ENCODE measurements around the gene SUV39H1.
"Not testable (repeated sequence)": the region's sequence is repeated elsewhere in the genome, so short reads cannot be mapped to it uniquely, and the experiment has no call there.

Gene SUV39H1, protein sequence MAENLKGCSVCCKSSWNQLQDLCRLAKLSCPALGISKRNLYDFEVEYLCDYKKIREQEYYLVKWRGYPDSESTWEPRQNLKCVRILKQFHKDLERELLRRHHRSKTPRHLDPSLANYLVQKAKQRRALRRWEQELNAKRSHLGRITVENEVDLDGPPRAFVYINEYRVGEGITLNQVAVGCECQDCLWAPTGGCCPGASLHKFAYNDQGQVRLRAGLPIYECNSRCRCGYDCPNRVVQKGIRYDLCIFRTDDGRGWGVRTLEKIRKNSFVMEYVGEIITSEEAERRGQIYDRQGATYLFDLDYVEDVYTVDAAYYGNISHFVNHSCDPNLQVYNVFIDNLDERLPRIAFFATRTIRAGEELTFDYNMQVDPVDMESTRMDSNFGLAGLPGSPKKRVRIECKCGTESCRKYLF

DNA sequence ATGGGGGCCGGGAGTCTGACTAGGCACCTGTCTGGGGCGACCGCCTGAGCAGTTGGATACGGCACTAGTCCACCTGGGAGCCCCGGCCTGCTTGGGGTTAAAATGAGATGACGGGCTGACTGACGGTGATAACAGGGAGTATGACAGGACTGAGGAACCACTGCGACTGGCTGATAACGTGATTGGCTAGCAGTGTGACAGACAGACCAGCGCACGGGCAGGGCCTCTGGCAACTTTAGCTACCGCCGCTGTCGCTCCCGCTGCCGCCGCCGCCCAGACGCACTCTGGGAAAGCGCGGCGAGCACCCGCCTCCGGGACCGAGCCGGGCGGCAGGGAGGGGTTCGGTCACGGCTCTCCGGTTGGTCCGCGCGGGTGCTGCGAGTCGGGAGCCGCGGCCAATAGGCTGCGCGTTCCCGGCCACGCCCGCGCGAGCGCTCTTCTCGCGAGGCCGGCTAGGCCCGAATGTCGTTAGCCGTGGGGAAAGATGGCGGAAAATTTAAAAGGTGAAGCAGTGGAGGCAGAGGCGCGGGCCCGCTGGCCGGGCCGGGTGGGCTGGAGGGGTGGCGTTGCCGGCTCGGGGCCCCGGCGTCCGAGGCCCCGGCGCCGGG is at the start of gene SUV39H1:
TSS of gene SUV39H1 (plus strand) at position 434 of the 608 bp plus-strand sequence. CDS start at position 485, 51 bp downstream.
- H3K4me1 ChIP-seq (ENCODE audit: control insufficient read depth, low read length) = peaks cover 22% of the 10 kb centered on the region
- no peaks in the 10 kb centered on the region for H3K27me3 ChIP-seq (ENCODE audit: control insufficient read depth, low read length)
- H3K4me3 ChIP-seq (ENCODE audit: low read length) = peak within 1 kb of the TSS; percentile 84
- no peaks in the 10 kb centered on the region for H4K20me1 ChIP-seq (ENCODE audit: control insufficient read depth, insufficient read depth, low read depth, low read length)
- H3K9me2 ChIP-seq (replicated peaks; ENCODE audit: control insufficient read depth, low read length) = no peaks in the 10 kb centered on the region
- no peaks in the 10 kb centered on the region for H3F3A ChIP-seq (ENCODE audit: control insufficient read depth, insufficient read depth)
- peaks cover 45% of the 10 kb centered on the region for H3K79me2 ChIP-seq (ENCODE audit: control insufficient read depth, low read length)
- peak within 1 kb of the TSS; percentile 95 for H3K4me2 ChIP-seq (ENCODE audit: low read length)
- TF ChIP-seq CTCF (IDR thresholded peaks at IDR 0.05; ENCODE audit: low read depth, low read length, poor library complexity, severe bottlenecking) (no peak), EZH2phosphoT487 (IDR thresholded peaks at IDR 0.05; ENCODE audit: borderline replicate concordance, low read length) (no peak)
- peaks cover 33% of the 10 kb centered on the region for H3K36me3 ChIP-seq (ENCODE audit: control insufficient read depth, low read length)
- H3K9me3 ChIP-seq (ENCODE audit: control insufficient read depth, insufficient read depth, low read length) = no peaks in the 10 kb centered on the region
- H3K27ac ChIP-seq (ENCODE audit: low read depth, low read length) = peak within 1 kb of the TSS; percentile 73

- no peaks in the 10 kb centered on the region for H3K79me2 ChIP-seq (ENCODE audit: control insufficient read depth, low read length)
- no peak for TF ChIP-seq EZH2phosphoT487 (IDR thresholded peaks at IDR 0.05; ENCODE audit: borderline replicate concordance, low read length)
- peak; percentile 25 for TF ChIP-seq CTCF (IDR thresholded peaks at IDR 0.05; ENCODE audit: low read depth, low read length, poor library complexity, severe bottlenecking)
- H3F3A ChIP-seq (ENCODE audit: control insufficient read depth, insufficient read depth) = no peaks in the 10 kb centered on the region
- no peaks in the 10 kb centered on the region for H3K9me3 ChIP-seq (ENCODE audit: control insufficient read depth, insufficient read depth, low read length)
- no peak overlapping the region for H3K4me2 ChIP-seq (ENCODE audit: low read length)
- H3K4me1 ChIP-seq (ENCODE audit: control insufficient read depth, low read length) = no peaks in the 10 kb centered on the region
- H4K20me1 ChIP-seq (ENCODE audit: control insufficient read depth, insufficient read depth, low read depth, low read length) = no peaks in the 10 kb centered on the region
- H3K27ac ChIP-seq (ENCODE audit: low read depth, low read length) = no peak overlapping the region
- no peaks in the 10 kb centered on the region for H3K36me3 ChIP-seq (ENCODE audit: control insufficient read depth, low read length)
- H3K27me3 ChIP-seq (ENCODE audit: control insufficient read depth, low read length) = no peaks in the 10 kb centered on the region
- no peaks in the 10 kb centered on the region for H3K9me2 ChIP-seq (replicated peaks; ENCODE audit: control insufficient read depth, low read length)
- H3K4me3 ChIP-seq (ENCODE audit: low read length) = no peak overlapping the region
Observed at GRCh38 chrX:48648336-48648751, 48.2 kb upstream of the SUV39H1 start.

DNA sequence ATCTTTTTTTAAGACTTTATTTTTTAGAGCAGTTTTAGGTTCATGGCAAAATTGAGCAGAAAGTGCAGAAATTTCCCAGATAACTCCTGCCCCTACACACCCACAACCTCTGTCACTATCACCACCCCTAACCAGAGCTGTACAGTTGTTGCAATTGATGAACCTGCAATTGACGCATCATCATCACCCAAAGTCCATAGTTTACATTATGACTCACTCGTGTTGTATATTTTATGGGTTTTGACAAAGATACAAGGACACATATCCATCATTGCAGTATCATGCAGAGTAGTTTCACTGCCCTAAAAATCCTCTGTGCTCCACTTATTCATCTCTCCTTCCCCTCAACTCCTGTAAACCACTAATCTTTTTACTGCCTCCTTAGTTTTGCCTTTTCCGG is 47.4 kb upstream of the SUV39H1 start:
- no peak overlapping the region for H3K4me2 ChIP-seq (ENCODE audit: low read length)
- no peaks in the 10 kb centered on the region for H3K79me2 ChIP-seq (ENCODE audit: control insufficient read depth, low read length)
- no peak overlapping the region for H3K27ac ChIP-seq (ENCODE audit: low read depth, low read length)
- no peaks in the 10 kb centered on the region for H3K9me3 ChIP-seq (ENCODE audit: control insufficient read depth, insufficient read depth, low read length)
- no peaks in the 10 kb centered on the region for H4K20me1 ChIP-seq (ENCODE audit: control insufficient read depth, insufficient read depth, low read depth, low read length)
- no peaks in the 10 kb centered on the region for H3K9me2 ChIP-seq (replicated peaks; ENCODE audit: control insufficient read depth, low read length)
- no peaks in the 10 kb centered on the region for H3K36me3 ChIP-seq (ENCODE audit: control insufficient read depth, low read length)
- H3K27me3 ChIP-seq (ENCODE audit: control insufficient read depth, low read length) = no peaks in the 10 kb centered on the region
- no peaks in the 10 kb centered on the region for H3F3A ChIP-seq (ENCODE audit: control insufficient read depth, insufficient read depth)
- peaks cover 5% of the 10 kb centered on the region for H3K4me1 ChIP-seq (ENCODE audit: control insufficient read depth, low read length)
- no peak for TF ChIP-seq EZH2phosphoT487 (IDR thresholded peaks at IDR 0.05; ENCODE audit: borderline replicate concordance, low read length)
- no peak for TF ChIP-seq CTCF (IDR thresholded peaks at IDR 0.05; ENCODE audit: low read depth, low read length, poor library complexity, severe bottlenecking)
- no peak overlapping the region for H3K4me3 ChIP-seq (ENCODE audit: low read length)

DNA sequence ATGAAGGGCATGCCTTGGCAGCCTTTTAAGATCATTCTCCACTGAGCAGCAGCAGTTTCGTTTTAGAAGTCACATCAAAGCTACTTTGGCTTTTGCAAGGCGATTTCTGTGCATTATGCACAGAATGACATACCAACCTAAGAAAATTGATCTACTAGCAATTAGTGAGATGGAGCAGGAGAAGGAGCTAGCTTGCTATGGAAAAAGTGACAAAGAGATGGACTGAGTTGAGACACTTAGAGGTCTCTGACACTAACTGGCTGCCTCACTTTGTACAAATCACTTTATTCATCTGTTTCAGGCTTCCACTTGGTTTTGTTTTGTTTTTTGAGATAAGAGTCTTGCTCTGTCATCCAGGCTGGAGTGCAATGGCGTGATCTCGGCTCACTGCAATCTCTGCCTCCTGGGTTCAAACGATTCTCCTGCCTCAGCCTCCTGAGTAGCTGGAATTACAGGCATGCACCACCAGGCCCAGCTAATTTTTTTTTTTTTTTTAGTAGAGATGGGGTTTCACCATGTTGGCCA is 44.4 kb upstream of the SUV39H1 start:
- not testable (repeated sequence) for H3K27ac ChIP-seq (ENCODE audit: low read depth, low read length); H3K79me2 ChIP-seq (ENCODE audit: control insufficient read depth, low read length); H4K20me1 ChIP-seq (ENCODE audit: control insufficient read depth, insufficient read depth, low read depth, low read length); H3K27me3 ChIP-seq (ENCODE audit: control insufficient read depth, low read length); H3K4me2 ChIP-seq (ENCODE audit: low read length); H3F3A ChIP-seq (ENCODE audit: control insufficient read depth, insufficient read depth); H3K4me3 ChIP-seq (ENCODE audit: low read length); H3K9me2 ChIP-seq (replicated peaks; ENCODE audit: control insufficient read depth, low read length); H3K9me3 ChIP-seq (ENCODE audit: control insufficient read depth, insufficient read depth, low read length); H3K36me3 ChIP-seq (ENCODE audit: control insufficient read depth, low read length)
- H3K4me1 ChIP-seq (ENCODE audit: control insufficient read depth, low read length) = peaks cover 15% of the 10 kb centered on the region

DNA sequence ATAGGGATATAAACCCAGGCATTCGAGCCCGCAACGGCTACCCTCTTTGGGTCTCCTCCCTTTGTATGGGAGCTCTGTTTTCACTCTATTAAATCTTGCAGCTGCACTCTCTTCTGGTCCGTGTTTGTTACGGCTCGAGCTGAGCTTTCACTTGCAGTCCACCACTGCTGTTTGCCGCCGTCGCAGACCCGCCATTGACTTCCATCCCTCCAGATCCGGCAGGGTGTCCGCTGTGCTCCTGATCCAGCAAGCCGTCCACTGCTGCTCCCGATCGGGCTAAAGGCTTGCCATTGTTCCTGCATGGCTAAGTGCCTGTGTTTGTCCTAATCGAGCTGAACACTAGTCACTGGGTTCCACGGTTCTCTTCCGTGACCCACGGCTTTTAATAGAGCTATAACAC is 41.8 kb upstream of the SUV39H1 start:
- not testable (repeated sequence) for H3K79me2 ChIP-seq (ENCODE audit: control insufficient read depth, low read length); H3K9me3 ChIP-seq (ENCODE audit: control insufficient read depth, insufficient read depth, low read length); H3K4me3 ChIP-seq (ENCODE audit: low read length); H3F3A ChIP-seq (ENCODE audit: control insufficient read depth, insufficient read depth); H3K9me2 ChIP-seq (replicated peaks; ENCODE audit: control insufficient read depth, low read length); H3K27ac ChIP-seq (ENCODE audit: low read depth, low read length); H3K36me3 ChIP-seq (ENCODE audit: control insufficient read depth, low read length); H3K27me3 ChIP-seq (ENCODE audit: control insufficient read depth, low read length); H4K20me1 ChIP-seq (ENCODE audit: control insufficient read depth, insufficient read depth, low read depth, low read length); H3K4me2 ChIP-seq (ENCODE audit: low read length)
- peaks cover 15% of the 10 kb centered on the region for H3K4me1 ChIP-seq (ENCODE audit: control insufficient read depth, low read length)
